GM21367 (cell line): Measurements from ENCODE around the gene KIF3C.
"Not testable (repeated sequence)": the region's sequence is repeated elsewhere in the genome, so short reads cannot be mapped to it uniquely, and the experiment has no call there.

ENCODE experiments used
- ATAC-seq: cut with Tn5 transposase; IDR thresholded peaks from one replicate; pipeline ENCODE4 v1.9.1; 2021; ENCODE audit not compliant: unreplicated experiment

The KIF3C gene

DNA sequence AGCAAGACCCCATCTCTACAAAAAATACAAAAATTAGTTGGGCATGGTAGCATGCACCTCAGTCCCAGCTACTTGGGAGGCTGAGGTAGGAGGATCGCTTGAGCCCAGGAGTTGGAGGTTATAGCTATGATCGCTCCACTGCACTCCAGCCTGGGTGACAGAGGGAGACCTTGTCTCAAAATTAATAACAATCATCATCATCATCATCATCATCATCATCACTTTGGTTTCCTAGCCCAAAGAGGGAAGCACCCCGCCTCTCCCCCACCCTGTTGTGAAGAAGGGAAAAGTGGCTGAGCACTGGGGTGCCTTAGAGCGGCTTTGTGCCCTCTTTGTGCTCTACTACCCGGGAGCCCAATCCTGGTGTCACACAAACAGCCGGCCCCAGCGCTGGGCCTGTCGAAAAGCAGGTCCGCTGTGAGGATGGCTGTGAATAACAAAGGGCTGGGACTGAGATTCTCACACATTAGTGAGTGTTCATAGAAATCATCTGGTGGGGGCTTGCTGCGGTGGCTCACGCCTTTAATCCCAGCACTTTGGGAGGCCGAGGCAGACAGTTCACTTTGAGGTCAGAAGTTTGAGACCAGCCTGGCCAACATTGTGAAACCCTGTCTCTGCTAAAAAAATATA, 61.4 kb downstream of the KIF3C start:
- ATAC-seq: no peak

- no peak for ATAC-seq
Measured at GRCh38 chr2:25920336-25920735, 62.0 kb downstream of the KIF3C start.

- ATAC-seq: no peak
Measured at GRCh38 chr2:25917832-25918231, 64.5 kb downstream of the KIF3C start.

DNA sequence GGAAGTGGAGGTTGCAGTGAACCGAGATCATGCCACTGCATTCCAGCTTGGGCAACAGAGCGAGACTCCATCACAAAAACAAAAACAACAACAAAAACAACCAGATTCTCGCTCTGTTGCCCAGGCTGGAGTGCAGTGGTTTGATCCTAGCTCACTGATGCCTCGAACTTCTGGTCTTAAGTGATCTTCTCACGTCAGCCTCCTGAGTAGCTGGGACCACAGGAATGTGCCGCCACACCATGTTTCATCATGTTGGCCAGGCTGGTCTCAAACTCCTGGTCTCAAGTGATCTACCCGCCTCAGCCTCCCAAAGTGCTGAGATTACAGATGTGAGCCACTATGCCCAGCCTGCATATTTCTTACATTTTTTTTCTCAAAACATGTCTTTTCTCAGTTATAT, 64.9 kb downstream of the KIF3C start:
- not testable (repeated sequence) for ATAC-seq

GRCh38 chr2:25915944-25916772, 66.1 kb downstream of the KIF3C start:
- ATAC-seq: not testable (repeated sequence)

GRCh38 chr2:25915411-25915810, 66.9 kb downstream of the KIF3C start:
- not testable (repeated sequence) for ATAC-seq

GRCh38 chr2:25913696-25913973, 68.7 kb downstream of the KIF3C start:
- ATAC-seq: not testable (repeated sequence)

GRCh38 chr2:25912851-25913695, 69.2 kb downstream of the KIF3C start:
- ATAC-seq: no peak

- ATAC-seq: not testable (repeated sequence)
Measured at GRCh38 chr2:25909574-25909973, 72.7 kb downstream of the KIF3C start.

GRCh38 chr2:25905126-25905525, 77.2 kb downstream of the KIF3C start:
- no peak for ATAC-seq

- ATAC-seq: no peak
Measured at GRCh38 chr2:25903216-25903776, 79.0 kb downstream of the KIF3C start.

- ATAC-seq: no peak
Measured at GRCh38 chr2:25899404-25899970, 82.8 kb downstream of the KIF3C start.

GRCh38 chr2:25897506-25897905, 84.8 kb downstream of the KIF3C start:
- no peak for ATAC-seq

GRCh38 chr2:25896308-25896707, 86.0 kb downstream of the KIF3C start:
- ATAC-seq: not testable (repeated sequence)

DNA sequence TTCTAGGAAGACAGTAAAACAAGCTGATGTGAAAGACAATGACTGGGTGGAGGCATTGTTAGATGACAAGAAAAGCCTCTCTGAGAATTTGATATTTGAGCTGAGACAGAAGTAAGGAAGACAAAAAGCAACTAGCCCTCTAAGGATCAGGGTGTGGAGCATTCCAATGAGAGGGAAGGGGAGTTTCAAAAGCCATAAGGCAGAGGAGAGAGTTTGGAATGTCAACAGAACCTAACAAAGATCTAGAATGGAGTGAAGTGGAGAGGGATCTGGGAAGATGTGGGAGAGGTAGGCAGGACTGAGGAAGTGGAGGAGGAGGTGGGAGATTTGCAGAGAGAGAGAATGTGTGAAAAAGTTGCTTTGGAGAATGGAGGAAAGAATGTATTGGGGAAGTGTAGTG, 86.7 kb downstream of the KIF3C start:
- ATAC-seq: no peak

DNA sequence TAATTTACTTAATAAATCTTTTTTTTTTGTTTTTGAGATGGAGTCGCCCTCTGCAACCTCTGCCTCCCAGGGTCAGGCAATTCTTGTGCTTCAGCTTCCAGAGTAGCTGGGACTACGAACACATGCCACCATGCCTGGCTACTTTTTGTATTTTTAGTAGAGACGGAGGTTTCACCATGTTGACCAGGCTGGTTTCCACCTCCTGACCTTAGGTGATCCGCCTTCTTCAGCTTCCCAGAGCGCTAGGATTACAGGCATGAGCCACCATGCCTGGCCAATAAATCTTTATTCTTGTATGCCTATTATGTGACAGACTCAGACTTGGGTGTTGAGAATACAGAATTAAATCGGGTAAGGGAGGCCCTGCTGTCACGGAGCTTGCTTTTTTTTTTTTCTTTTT, 87.3 kb downstream of the KIF3C start:
- ATAC-seq: no peak

DNA sequence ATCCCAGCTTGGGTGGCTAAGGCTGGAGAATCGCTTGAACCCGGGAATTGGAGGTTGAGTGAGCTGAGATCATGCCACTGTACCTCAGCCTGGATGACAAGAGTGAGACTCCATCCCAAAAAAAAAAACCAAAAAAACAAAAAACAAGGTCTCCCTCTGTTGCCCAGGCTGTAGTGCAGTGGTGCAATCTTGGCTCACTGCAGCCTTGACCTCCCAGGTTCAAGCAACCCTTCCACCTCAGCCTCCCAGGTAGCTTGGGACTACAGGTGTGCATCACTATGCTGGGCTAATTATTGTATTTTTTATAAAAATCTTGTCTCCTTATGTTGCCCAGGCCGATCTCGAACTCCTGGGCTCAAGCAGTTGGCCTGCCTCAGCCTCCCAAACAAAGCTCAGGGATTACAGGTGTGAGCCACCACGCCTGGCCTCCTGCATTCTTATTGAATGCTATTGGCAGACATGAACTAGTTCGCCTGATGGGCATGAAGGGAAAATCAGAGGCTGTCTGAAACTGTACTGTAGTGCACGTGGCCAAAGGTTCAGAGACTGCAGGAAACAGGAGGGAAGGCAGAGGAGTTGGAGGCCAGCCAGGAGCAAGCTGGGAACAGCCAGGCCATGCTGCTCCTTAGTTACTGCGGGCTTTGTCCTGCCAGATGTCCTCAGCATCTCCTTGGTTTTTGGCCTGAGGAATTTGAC, 88.0 kb downstream of the KIF3C start:
- ATAC-seq: no peak

- no peak for ATAC-seq
Measured at GRCh38 chr2:25891672-25892071, 90.6 kb downstream of the KIF3C start.

DNA sequence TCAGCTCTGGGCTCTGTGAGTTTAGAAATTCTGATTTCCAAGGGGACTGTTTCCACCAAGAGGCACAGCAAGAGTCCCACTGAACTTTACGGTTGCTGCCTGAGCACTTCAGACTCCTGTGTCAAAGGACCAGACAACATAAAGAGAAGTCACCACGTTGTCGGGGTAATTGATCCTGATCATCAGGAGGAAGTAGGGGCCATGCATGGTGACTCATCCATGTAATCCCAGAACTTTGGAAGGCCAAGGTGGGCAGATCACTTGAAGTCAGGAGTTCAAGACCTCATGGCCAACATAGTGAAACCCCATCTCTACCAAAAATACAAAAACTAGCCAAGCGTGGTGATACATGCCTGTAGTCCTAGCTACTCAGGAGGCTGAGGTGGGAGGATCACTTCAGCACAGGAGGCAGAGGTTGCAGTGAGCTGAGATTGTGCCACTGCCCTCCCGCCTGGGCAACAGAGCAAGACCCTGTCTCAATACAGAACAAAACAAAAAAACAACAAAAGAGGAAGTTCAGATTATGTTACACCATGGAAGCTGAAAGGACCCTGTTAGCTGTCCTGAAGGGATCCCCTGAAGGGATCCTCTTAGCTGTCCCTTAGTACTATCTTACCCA, 94.6 kb downstream of the KIF3C start:
- no peak for ATAC-seq

DNA sequence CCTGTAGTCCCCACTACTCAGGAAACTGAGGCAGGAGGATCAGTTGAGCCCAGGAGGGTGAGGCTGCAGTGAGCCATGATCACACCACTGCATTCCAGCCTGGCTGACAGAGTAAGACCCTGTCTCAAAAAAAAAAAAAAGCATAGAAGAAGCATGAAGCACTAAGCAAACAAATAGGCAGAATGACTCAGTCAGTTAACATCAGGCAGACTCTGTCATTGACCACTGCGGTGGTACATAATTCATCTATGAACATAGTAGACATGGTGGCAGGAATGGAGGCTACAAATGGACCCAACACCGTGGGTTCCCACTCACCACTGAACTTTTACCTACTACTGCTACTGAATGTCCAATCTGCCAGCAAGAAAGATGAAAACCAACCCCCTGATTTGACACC, 96.4 kb downstream of the KIF3C start:
- no peak for ATAC-seq
